Endothelial cell of umbilical vein (primary cell): ENCODE measurements around the gene CPEB1.

Source experiments
- EZH2 ChIP-seq: IDR thresholded peaks from 2 replicates; pipeline ENCODE4 v1.6.1; 2012; ENCODE audit warnings: borderline replicate concordance, low read depth, mild to moderate bottlenecking, moderate library complexity, low read length, inconsistent platforms; ENCODE audit not compliant: severe bottlenecking
- TF ChIP-seq, protein P1 (sequence below), 2 donors: IDR thresholded peaks; 1 replicate in 1 of 2; 2 replicates in 1 of 2; pipeline ENCODE4 v1.5.1; 2011; ENCODE audit warnings: low read length in 2 of 2, mild to moderate bottlenecking in 2 of 2, moderate library complexity in 2 of 2, control low read depth in 1 of 2, inconsistent platforms in 1 of 2, low read depth in 1 of 2; ENCODE audit not compliant: insufficient read depth in 1 of 2; ENCODE audit errors: extremely low read depth in 1 of 2

DNA sequence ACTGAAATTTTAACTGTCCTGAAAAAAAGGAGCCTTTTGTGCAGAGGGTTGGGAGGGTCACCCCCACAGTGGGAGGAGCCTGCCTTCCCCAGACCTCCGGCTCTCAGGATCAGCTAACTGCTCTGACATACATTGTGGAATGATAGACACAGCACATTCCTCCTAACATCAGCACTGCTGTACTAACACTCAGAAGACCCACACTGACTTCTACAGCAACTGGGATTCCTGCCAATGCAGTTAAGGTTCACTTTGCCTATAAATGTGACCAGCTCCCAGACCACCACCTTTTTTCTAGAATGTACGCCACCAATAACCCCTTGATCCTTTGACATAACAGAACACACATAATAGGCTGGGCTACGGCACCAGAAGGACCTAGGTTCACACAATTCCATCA is 3.2 kb downstream of the CPEB1 start:
- TF ChIP-seq EZH2, result no peak
- TF ChIP-seq, protein P1, sequence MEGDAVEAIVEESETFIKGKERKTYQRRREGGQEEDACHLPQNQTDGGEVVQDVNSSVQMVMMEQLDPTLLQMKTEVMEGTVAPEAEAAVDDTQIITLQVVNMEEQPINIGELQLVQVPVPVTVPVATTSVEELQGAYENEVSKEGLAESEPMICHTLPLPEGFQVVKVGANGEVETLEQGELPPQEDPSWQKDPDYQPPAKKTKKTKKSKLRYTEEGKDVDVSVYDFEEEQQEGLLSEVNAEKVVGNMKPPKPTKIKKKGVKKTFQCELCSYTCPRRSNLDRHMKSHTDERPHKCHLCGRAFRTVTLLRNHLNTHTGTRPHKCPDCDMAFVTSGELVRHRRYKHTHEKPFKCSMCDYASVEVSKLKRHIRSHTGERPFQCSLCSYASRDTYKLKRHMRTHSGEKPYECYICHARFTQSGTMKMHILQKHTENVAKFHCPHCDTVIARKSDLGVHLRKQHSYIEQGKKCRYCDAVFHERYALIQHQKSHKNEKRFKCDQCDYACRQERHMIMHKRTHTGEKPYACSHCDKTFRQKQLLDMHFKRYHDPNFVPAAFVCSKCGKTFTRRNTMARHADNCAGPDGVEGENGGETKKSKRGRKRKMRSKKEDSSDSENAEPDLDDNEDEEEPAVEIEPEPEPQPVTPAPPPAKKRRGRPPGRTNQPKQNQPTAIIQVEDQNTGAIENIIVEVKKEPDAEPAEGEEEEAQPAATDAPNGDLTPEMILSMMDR (IDR thresholded peaks at IDR 0.05; ENCODE audit: extremely low read depth in 1 of 2, insufficient read depth in 1 of 2, low read depth in 1 of 2, low read length in 2 of 2), result no peak
